Activated T-helper 17 cell treated with anti-CD3 and anti-CD28 coated beads, Interleukin-2, amount 50 U/mL, for 72 hours (primary cell): Measurements from ENCODE around the gene JAK3. TPM values are rescaled to one million over a fixed set of nuclear protein-coding genes. Genes with fewer than 3 reads are reported as not detected.
"Not testable (repeated sequence)": the region's sequence is repeated elsewhere in the genome, so short reads cannot be mapped to it uniquely, and the experiment has no call there.

Experiments used
- ATAC-seq: fragments of 150-1000 bp; cut with Tn5 transposase; replicated peaks from 2 replicates; pipeline ENCODE4 v1.10.0; 2021; ENCODE audit warnings: mild to moderate bottlenecking, moderate library complexity
- H3K27ac Mint-ChIP-seq: one replicate; pipeline ENCODE4 v1.8.0; 2022; ENCODE audit warnings: mixed read lengths
- H3K27me3 Mint-ChIP-seq: one replicate; pipeline ENCODE4 v1.8.0; 2022; ENCODE audit warnings: mixed read lengths
- H3K36me3 Mint-ChIP-seq: one replicate; pipeline ENCODE4 v1.8.0; 2022; ENCODE audit warnings: low read depth, mild to moderate bottlenecking, mixed read lengths
- H3K4me1 Mint-ChIP-seq: one replicate; pipeline ENCODE4 v1.8.0; 2022; ENCODE audit warnings: mixed read lengths
- H3K4me3 Mint-ChIP-seq: one replicate; pipeline ENCODE4 v1.8.0; 2022; ENCODE audit warnings: mild to moderate bottlenecking, mixed read lengths
- H3K9me3 Mint-ChIP-seq: one replicate; pipeline ENCODE4 v1.8.0; 2022; ENCODE audit warnings: mixed read lengths
- total RNA-seq, 2 donors: library from RNA; stranded (reverse); gene quantifications; one replicate each; pipeline ENCODE4 v1.2.3, GENCODE V29; 2022

Gene JAK3
- total RNA-seq, 2 donors from 2014 or later: 186 to 250 TPM

- Mint-ChIP-seq H3K4me1 (peaks cover 6% of the 10 kb centered on the region), H3K27me3 (no peaks in the 10 kb centered on the region), H3K27ac (peak overlapping the region; percentile 35), H3K9me3 (no peaks in the 10 kb centered on the region), H3K4me3 (no peak overlapping the region), H3K36me3 (peaks cover 23% of the 10 kb centered on the region)
- ATAC-seq: no peak
These were observed 57.6 kb downstream of the JAK3 start for GRCh38 chr19:17790059-17790780.

DNA sequence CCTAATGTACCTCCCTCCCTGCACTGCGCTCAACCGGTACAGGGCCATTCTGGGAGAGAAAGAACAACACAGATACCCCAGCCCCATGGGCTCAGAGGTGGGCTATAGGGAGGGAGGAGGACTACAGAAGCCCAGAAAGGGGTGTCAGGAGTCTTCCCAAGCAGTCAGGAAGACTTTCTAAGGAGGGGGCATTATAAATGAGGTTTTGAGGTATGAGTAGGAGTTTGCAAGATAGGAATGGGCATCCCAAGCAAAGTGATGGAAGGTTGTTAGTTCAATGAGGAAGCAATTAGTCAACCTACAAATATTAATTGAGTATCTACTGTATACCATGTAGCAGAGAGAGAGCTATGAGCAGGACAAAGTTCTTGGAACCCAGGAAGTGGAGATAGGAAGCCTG lies 59.1 kb downstream of the JAK3 start:
- no peak for ATAC-seq
- Mint-ChIP-seq H3K27me3 (no peaks in the 10 kb centered on the region), H3K27ac (peak overlapping the region; percentile 57)

GRCh38 chr19:17787274-17787913 lies 60.4 kb downstream of the JAK3 start:
- no peaks in the 10 kb centered on the region for H3K9me3 Mint-ChIP-seq
- H3K4me3 Mint-ChIP-seq: no peak overlapping the region
- ATAC-seq: no peak
- H3K4me1 Mint-ChIP-seq: peaks cover 6% of the 10 kb centered on the region
- H3K27ac Mint-ChIP-seq: no peak overlapping the region
- peaks cover 48% of the 10 kb centered on the region for H3K36me3 Mint-ChIP-seq
- no peaks in the 10 kb centered on the region for H3K27me3 Mint-ChIP-seq

More for the DNA sequence above, 59.1 kb downstream of the JAK3 start:
- H3K36me3 Mint-ChIP-seq: peaks cover 36% of the 10 kb centered on the region
- no peak overlapping the region for H3K4me3 Mint-ChIP-seq
- no peaks in the 10 kb centered on the region for H3K9me3 Mint-ChIP-seq
- H3K4me1 Mint-ChIP-seq: peaks cover 6% of the 10 kb centered on the region

GRCh38 chr19:17784201-17785008 lies 63.4 kb downstream of the JAK3 start:
- ATAC-seq: peak; percentile 59
- H3K4me3 Mint-ChIP-seq: no peak overlapping the region
- H3K4me1 Mint-ChIP-seq: no peaks in the 10 kb centered on the region
- H3K36me3 Mint-ChIP-seq: peaks cover 69% of the 10 kb centered on the region
- H3K27ac Mint-ChIP-seq: peak overlapping the region; percentile 7
- no peaks in the 10 kb centered on the region for H3K27me3 Mint-ChIP-seq
- no peaks in the 10 kb centered on the region for H3K9me3 Mint-ChIP-seq

DNA sequence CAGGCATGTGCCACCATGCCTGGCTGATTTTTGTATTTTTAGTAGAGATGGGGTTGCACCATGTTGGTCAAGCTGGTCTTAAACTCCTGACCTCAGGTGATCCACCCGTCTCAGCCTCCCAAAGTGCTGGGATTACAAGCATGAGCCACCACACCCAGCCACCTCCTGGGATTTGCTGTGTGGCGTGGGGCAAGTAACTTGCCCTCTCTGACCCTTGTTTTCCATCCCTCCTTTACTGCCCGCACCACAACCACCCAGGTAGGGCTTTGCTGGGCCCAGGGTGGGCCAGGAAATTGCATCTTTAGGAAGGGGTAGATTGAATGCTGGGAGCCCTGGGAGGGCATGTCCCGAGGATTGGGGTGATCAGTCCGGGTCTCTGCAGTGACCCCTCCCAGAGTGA lies 64.1 kb downstream of the JAK3 start:
- H3K36me3 Mint-ChIP-seq: peaks cover 74% of the 10 kb centered on the region
- not testable (repeated sequence) for H3K4me3 Mint-ChIP-seq, H3K9me3 Mint-ChIP-seq, H3K27me3 Mint-ChIP-seq, H3K27ac Mint-ChIP-seq, H3K4me1 Mint-ChIP-seq, ATAC-seq

GRCh38 chr19:17780781-17781180 lies 67.0 kb downstream of the JAK3 start:
- Mint-ChIP-seq H3K4me1 (peaks cover 12% of the 10 kb centered on the region), H3K27me3 (no peaks in the 10 kb centered on the region), H3K36me3 (peaks cover 82% of the 10 kb centered on the region), H3K27ac (no peak overlapping the region), H3K9me3 (no peaks in the 10 kb centered on the region), H3K4me3 (no peak overlapping the region)
- ATAC-seq: no peak

DNA sequence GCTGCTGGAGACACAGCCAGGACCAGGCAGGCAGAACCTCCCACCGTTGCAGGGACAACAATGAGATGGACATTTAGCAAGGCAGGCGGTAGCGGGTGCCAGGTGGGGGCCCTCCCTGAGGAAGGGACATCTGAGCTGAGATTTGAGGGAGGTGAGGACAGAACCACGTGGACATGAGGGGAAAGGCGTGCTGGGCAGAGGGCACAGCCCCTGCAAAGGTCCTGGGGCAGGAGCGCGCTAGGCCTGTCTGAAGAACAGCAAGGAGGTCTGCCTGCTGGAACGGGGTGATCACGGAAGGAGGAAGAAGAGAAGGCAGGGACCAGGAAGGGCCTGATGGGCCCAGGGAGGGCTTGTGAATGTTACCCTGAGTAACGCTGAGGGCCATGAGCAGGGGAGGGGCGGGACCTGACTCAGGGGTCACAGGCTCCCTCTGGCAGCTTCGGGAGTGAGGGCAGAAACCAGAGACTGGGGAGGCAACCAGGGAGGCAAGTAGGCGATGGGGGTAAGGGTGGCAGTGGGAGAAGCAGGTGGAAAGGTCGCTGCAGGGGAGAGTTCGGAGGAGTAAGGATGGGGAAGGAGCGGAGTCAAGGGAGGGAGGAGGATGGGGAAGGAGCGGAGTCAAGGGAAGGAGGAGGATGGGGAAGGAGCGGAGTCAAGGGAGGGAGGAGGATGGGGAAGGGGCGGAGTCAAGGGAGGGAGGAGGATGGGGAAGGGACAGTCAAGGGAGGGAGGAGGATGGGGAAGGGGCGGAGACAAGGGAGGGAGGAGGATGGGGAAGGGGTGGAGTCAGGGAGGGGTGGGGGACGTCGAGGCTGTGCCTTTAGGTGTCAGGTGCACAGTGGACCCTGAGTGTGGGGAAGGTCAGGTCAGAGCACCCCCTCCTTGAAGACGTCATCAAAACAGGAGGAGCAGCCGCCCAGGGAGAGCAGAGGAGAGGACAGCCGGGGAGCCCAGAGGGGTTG lies 68.5 kb downstream of the JAK3 start:
- no peak overlapping the region for H3K4me3 Mint-ChIP-seq
- H3K27me3 Mint-ChIP-seq: no peaks in the 10 kb centered on the region
- peaks cover 84% of the 10 kb centered on the region for H3K36me3 Mint-ChIP-seq
- no peak for ATAC-seq
- H3K9me3 Mint-ChIP-seq: no peaks in the 10 kb centered on the region
- H3K4me1 Mint-ChIP-seq: peaks cover 17% of the 10 kb centered on the region
- peak overlapping the region; percentile 71 for H3K27ac Mint-ChIP-seq

GRCh38 chr19:17778251-17778967 lies 69.4 kb downstream of the JAK3 start:
- H3K9me3 Mint-ChIP-seq: no peaks in the 10 kb centered on the region
- H3K27ac Mint-ChIP-seq: peak overlapping the region; percentile 71
- H3K27me3 Mint-ChIP-seq: no peaks in the 10 kb centered on the region
- no peak overlapping the region for H3K4me3 Mint-ChIP-seq
- H3K4me1 Mint-ChIP-seq: peaks cover 17% of the 10 kb centered on the region
- ATAC-seq: peak; percentile 33
- H3K36me3 Mint-ChIP-seq: peaks cover 84% of the 10 kb centered on the region

DNA sequence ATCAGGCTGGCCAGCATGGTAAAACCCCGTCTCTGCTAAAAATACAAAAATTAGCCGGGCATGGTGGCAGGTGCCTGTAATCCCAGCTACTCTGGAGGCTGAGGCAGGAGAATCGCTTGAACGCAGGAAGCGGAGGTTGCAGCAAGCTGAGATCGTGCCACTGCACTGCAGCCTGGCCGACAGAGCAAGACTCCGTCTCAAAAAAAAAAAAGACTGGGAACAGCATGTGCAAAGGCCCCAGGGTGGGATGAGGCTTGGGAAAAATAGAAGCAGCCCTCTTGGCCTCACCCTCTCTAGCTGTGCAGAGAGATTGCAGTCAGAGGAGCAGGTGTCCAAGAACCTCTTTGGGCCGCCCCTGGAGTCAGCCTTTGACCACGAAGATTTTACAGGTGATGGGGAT lies 69.9 kb downstream of the JAK3 start:
- not testable (repeated sequence) for ATAC-seq, H3K4me3 Mint-ChIP-seq, H3K27ac Mint-ChIP-seq, H3K9me3 Mint-ChIP-seq, H3K27me3 Mint-ChIP-seq
- H3K36me3 Mint-ChIP-seq: peaks cover 84% of the 10 kb centered on the region
- peaks cover 17% of the 10 kb centered on the region for H3K4me1 Mint-ChIP-seq

- peaks cover 17% of the 10 kb centered on the region for H3K4me1 Mint-ChIP-seq
- H3K27me3 Mint-ChIP-seq: no peaks in the 10 kb centered on the region
- H3K27ac Mint-ChIP-seq: peak overlapping the region; percentile 86
- H3K36me3 Mint-ChIP-seq: peaks cover 84% of the 10 kb centered on the region
- H3K4me3 Mint-ChIP-seq: peak overlapping the region; percentile 46
- H3K9me3 Mint-ChIP-seq: no peaks in the 10 kb centered on the region
- ATAC-seq: peak; percentile 77
These were observed 71.6 kb downstream of the JAK3 start for GRCh38 chr19:17775991-17776803.

GRCh38 chr19:17775245-17775927 lies 72.4 kb downstream of the JAK3 start:
- Mint-ChIP-seq H3K4me3 (no peak overlapping the region), H3K36me3 (peaks cover 89% of the 10 kb centered on the region), H3K27ac (peak overlapping the region; percentile 1), H3K4me1 (peaks cover 17% of the 10 kb centered on the region), H3K9me3 (no peaks in the 10 kb centered on the region), H3K27me3 (no peaks in the 10 kb centered on the region)
- no peak for ATAC-seq
